HG02623 (cell line): ENCODE results near the gene BMPR1A.

ENCODE experiments used
- ATAC-seq: cut with Tn5 transposase; IDR thresholded peaks from one replicate; pipeline ENCODE4 v1.9.1; 2021; ENCODE audit warnings: moderate library complexity; ENCODE audit not compliant: unreplicated experiment

BMPR1A gene

DNA sequence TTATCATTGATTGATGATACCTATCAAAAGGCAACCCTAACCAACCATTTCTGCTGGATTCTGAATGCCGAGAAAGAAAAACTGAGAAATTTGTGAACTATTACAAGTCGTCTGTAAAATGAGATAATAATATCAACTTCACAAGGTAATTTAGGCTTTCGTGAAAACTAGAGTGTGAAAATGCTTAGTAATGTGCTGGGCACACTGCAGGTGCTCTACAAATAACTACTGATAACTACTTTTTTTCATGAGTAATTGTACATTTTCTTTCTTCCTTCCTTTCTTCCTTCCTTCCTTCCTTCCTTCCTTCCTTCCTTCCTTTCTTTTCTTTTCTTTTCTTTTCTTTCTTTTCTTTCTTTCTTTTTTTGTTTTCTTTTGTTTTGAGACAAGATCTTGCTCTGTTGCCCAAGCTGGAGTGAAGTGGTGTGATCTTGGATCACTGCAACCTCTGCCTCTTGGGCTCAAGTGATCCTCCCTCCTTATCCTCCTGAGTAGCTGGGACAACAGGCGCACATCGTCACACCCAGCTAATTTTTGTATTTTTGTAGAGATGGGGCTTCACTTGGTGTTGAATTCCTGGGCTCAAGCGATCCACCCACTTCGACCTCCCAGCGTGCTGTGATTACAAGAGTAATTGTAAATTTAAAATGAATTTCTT lies 42.9 kb downstream of the BMPR1A start:
- no peak for ATAC-seq

DNA sequence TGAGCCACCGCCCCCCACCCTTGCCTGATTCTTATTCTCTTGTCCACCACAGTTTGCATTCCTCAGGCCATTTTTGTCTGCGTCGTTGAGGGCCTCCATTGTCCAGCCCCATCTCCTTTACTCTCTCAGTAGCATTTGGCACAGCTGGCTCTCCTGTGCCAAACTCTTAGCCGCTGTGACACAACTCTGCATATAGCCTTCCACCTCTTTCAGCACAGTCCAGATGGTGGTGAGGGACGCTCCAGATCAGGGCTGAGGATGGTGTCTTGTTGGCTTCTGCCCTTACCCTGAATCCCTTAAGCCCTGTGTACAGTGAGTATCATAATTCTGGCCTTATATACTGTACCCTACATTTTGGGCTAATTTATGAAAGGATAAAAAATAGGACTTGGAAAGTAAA lies 45.6 kb downstream of the BMPR1A start:
- no peak for ATAC-seq

DNA sequence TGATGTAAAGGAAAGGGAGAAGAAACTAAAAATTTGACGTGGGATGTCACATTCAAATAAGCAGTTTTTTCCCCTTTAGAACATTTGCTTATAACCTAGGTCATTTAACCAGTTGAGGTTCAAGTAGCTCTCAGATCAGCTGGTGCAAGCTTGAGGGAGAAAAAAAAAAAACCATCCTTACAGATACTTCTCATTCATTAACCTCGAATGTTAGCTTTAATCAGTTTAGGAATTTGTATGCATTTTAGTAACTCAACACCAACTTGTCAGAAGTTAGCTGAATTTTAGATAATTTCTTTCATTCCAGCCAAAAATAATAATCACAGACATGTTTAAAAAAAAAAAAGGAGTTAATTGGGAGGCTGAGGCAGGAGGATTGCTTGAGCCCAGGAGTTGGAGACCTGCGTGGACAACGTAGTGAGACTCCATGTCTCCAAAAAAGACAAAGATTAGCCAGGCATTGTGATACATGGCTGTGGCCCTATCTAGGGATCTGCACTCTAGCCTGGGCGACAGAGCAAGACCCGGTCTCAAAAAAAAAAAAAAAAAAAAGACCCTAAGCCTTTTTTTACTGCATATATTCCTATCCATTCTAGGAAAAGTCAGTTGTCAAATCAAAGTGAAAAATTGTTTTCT lies 46.2 kb downstream of the BMPR1A start:
- no peak for ATAC-seq

DNA sequence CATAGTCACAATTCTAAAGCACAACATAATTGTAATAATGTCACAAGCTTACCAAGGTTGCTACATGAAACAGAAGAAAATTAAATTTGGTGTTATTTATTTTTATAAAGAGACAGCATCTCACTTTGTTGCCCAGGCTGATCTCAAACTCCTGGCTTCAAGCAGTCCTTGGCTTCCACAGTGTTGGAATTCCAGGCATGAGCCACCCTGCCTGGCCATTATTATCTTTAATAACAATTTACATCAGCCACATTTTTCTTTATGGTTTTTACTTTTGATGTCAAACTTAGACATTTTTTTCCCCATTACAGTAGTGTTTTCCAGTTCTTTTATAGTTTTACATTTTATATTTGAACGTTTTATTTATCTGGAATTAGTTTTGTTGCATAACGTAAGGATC lies 46.7 kb downstream of the BMPR1A start:
- ATAC-seq, result no peak

DNA sequence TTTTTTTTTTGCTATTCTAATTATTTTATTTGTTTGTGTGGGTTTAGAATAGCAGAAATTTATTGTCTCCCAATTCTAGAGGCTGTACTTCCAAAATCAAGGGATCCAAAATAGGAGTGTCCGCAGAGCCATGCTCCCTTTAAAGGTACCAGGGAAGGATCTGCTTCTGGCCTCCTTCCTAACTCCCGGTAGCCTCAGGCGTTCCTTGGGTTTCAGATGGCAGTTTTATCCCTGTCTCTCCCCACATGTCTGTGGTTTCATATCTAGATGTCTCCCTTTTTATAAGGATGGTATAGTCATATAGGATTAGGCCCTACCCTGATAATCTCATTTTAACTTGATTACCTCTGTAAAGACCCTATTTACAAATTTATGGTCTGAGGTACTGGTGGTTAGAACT lies 48.4 kb downstream of the BMPR1A start:
- ATAC-seq, result no peak

DNA sequence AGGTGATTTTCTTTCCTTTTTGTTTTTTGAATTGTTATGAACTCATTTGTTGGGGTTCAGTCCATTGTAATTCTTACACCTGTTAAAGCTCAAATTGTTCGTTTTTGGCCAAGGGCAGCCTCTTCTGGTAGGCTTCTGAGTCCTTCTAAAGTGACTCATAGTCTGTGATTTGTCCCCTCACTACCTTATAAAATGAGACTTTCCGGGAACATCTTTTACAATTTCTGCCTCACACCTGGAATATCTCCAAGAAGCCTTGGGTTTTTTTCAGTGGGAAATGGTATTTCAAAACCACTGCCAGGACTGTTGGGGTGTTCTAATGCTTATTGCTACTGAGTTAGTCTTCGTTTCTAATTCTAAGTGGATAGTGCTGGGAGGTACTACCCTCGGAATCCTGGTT lies 56.7 kb downstream of the BMPR1A start:
- ATAC-seq, result no peak

DNA sequence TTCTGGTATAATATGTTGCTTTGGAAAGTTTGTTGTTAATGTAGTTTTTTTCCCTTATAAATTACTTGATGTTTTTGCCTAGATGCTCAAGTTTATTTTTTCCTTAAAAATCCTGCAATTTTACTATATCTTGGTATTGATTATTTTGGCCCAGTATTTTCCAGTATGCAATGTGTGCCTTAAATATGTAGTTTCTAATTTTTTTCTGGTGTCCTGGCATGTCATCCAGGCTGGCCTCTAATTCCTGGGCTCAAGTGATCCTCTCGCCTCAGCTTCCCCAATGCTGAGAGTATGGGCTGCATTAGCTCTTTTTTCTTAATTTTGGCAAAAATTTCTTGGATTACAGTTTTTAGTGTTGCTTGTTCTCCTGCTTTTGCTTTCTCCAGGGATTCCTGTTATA lies 57.6 kb downstream of the BMPR1A start:
- no peak for ATAC-seq

DNA sequence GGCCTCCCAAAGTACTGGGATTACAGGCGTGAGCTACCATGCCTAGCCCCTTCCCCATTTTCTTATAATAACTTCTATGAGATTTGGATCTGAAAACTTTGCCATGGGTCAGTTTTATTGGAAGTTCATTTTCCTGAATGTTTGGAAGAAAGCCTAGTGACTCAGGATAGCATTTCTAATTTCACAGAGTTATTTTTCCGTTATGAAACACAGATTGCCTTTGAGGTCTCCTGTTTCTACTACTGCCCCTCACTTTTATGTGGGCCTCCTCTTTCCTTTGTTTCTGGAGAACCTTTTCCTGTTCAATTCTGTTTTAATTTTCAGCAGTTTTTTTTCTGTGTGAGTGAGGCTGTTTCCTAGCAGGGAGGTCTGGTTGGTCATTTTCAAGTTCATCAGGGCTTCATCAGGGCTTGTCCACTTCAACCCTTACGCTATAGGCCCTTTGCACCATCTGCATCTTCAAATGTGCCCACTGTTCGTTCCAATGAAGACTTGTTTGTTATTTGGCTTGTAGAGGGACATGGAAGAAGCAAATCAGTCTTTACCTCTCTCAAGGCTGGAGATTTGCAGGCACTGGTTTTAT lies 58.7 kb downstream of the BMPR1A start:
- no peak for ATAC-seq

DNA sequence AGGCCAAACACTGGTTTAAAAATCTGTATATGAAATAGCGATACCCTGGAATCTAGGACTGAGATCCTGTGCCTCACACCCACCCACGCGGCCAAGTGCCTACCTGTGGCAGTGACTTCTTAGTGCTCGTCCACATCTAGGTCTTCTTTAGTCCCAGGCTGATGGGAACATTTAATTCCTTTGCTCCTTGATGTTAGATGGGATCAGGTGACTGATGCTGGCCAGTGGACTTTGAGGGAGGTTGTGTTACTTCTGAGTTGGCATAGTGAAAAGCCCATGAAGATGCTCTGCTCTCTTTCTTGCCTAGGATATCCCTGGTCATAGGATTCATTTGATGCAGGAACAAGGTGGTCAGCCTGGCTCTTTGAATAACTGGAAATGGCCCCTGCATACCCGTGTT lies 59.2 kb downstream of the BMPR1A start:
- ATAC-seq, result no peak

DNA sequence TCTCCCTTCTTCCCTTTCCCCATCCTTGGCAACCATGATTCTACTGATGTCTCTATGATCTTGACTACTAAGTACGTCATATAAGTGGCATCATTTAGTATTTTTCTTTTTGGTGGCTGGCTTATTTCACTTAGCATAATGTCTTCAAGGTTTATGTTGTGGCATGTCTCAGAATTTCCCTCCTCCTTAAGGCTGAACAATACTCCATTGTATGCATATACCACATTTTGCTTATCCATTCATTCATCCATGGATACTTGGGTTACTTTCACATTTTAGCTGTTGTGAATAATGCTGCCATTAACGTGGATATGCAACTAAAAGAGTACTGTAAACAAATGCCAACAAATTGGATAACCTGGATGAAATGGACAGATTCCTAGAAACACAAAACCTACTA lies 60.8 kb downstream of the BMPR1A start:
- ATAC-seq, result no peak

DNA sequence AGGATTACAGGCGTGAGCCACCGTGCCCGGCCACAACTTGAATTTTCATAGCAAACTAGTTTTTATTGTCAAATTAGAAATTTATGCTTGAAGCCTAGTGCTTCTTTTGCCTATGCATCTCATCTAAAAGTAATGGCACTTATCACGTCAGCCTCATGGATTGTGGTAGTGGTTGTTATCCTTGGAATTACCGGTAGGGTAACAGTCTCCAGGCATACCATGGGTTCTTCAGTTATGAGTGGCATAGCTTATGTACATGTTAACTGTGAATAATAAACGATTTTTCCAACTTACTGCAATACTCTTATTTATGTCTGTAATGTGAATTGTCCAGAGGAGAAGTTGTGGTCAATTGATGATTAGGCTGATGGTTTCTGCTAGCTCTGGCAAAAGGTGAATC lies 63.1 kb downstream of the BMPR1A start:
- ATAC-seq, result no peak

DNA sequence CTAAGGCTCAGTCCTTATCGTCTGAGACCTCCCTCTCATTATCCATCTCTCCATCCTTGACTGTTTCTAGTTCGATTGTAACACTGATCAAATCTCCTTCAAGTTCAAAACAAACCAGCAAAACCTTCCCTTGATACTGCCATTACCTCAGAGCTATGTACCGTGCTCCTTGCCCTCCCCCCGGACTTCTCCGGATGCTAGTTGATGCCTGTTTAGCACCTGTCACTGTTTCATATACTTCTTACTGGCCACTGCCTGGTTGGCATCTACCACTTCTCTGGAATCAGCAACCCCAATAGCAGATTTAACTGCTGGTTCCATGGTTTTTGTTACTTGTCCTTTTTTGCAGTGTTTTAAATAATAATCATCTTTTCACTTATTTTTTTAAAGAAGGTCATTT lies 64.1 kb downstream of the BMPR1A start:
- no peak for ATAC-seq

DNA sequence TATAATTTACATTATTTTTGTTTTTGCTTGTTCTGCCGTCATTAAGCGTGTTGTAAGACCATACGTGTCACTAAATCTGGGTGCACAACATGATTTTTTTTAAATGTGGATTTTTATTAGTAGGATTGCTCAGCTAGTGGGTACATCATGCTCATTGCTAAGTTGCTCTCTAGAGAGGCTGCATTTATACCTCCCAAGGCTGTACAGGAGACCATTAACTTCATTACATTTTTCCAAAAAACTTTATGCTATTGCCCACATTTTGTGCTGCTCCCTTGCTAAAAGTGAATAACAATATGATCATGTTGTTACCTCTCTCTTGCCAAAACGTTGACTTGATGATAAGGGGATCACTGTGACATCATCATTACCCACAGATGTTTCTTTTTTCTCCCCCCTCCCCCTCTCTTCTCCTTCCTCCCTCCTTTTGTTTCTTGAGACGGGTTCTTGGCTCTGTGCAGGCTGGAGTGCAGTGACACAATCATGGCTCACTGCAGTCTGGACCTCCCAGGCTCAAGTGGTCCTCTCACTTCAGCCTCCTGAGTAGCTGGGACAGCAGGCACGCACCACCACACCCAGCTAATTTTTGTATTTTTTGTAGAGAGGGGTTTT lies 65.1 kb downstream of the BMPR1A start:
- no peak for ATAC-seq

DNA sequence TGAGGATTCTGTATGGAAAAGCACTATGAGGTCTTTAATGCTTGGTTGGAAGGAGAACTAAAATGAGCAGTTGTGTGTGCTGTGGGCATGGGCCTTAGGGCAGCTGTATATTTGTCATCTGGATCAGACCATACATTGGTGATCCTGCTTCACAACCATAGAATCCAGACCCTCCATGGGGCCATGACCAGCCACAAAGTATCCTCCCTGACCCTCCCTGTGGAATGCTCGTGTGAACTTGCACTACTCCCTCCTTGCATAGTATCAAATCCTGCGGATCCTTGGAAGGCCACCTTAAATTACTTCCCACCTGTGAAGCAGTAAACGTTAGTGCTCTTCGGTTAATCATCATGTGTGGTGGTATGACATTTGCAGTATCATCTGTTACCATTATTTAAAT lies 67.1 kb downstream of the BMPR1A start:
- ATAC-seq, result no peak

DNA sequence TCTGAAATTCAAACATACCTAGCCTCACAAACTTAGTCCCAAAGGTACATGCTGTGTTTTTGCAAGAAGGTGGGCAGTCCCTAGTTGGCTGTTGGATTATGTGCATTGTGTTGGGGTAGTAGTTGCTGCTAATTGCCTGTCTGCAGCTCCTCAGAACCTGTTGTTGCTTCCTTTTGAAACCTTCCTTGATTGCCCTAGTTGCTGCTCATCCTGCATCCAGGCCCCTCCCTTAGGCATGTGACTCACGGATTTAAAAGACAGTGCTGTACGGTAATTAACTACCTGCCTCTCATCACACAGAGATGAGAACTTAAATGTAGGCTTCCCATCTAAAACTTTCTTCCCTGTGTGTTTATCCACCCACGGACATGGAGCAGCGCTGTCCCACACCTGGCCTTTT lies 67.7 kb downstream of the BMPR1A start:
- no peak for ATAC-seq

DNA sequence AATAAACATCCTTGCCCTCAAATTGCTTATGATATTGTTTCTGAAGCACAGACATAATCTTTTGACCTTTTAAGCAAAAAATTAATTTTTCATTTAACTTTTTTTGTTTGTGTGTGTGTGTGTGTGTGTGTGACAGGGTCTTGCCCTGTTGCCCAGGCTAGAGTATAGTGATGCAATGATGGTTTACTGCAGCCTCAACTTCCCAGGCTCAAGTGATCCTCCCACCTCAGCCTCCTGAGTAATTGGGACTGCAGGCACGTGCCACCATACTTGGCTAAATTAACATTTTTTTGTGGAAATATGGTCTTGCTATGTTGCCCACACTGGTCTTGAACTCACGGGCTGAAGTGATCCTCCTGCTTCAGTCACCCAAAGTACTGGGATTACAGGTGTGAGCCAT lies 68.9 kb downstream of the BMPR1A start:
- no peak for ATAC-seq

DNA sequence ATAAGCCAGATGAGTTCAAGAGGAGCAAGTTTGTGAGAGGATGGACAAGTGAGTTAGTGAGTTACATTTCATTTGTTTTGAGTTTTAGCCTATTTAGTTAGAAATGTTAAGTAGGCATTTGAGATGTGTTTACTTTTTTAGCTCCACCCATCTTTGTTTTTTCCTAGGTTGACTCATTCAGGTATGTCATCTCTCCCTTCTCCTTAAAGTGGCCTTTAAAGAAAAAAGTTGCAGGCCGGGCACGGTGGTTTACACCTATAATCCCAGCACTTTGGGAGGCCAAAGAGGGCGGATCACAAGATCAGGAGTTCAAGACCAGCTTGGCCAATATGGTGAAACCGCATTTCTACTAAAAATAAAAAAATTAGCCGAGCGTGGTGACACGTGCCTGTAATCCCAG lies 71.2 kb downstream of the BMPR1A start:
- ATAC-seq, result no peak

DNA sequence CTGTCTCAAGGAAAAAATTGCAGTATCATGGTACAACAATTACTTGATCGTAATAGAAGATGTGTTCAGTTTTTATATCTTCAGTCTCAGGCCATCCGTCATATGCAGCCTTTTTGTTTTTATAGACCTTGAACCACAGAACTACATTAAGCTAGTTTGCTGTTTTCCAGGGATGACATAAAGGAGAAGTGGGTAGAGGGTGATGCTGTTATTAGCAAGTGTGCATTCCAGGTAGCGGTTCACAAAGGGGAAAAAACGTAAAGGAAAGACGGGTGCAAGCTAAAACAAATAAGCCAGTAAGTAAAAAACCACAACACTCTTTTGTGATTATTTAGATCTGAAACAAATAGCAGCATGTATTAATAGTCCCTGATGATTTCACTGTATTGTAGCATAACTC lies 71.7 kb downstream of the BMPR1A start:
- ATAC-seq, result no peak

DNA sequence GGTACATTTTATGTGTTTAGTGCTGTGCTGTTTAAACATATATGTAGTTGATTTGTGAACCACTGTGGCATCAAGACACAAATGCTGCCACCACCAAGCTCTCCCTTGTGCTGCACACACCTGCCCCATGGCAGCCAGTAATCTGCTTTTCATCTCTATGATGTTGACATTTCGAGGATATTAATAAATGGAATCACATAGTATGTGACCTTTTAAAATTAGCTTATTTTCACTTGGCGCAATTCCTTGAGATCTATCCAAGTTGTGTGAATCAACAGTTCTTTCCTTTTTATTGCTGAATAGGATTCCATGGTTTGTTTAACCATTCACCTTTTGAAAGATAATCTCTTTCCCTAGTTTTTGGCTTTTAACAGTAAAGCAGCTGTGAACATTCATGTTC lies 73.1 kb downstream of the BMPR1A start:
- ATAC-seq, result no peak

DNA sequence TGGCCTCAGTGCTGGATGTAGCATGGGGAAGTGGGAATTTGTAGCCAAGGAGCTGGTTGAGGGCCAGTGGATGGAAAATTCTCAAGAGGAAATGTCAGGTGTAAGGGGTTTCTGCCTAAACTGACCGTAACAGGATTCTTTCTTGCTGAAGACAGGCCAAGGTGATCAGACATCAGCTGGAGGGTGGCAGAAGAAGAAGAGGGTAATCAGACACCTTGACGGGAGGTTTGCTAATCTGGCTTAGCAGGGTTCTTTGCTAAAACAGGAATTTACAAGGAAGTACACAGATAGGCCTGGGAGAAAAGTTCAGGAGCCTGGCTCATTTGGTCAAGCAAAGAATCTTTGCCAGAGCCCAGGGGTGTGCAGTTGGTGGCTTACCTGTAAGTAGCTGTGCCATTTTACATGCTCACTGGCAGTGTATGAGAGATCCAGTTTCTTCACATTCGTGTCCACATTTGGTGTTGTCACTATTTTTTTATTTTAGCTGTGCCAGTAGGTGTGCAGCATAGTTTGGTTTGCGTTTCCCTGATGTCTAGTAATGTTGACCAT lies 73.7 kb downstream of the BMPR1A start:
- ATAC-seq, result no peak

DNA sequence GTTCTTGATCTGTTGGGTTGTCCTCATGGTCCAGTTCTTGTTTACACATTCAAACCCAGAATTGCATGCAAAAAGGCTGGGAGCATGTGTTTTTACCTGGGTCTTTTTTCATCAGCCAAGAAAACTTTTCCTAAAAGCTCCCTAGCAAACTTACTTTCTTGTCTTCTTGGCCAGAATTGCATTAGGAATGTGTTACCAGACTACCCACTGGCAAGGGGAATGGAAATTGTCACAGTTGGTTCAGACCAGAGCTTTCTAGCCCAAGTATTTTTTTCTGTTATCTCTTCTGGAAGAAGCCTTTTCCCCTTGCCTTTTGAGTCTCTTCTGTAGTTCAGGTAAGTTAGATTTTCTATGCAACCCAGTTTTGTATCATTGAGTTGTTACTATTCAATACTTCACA lies 77.5 kb downstream of the BMPR1A start:
- no peak for ATAC-seq

DNA sequence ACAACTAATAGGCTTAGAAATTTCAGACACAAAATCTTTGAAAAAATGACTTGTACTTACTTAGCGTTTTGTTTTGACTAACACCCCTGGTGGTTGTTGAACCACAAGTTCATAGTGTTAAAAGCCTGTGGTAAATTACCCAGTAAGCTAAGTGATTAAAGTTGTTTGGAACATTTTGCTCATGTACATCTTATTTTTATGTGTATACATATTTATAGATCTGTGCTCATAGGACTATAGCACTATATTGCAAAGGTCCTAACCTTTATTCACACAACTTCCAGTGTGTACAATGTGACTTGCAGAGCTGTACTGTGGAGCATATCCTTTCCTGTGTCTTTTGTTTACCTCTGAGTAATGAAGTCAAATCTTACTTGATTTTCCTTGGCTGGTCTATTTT lies 79.6 kb downstream of the BMPR1A start:
- no peak for ATAC-seq
